Gastroesophageal sphincter (tissue), 3 donors: ENCODE data around the gene ACSS1.

Experiments used
- EP300 ChIP-seq: sonication (generic); formaldehyde crosslinking; IDR thresholded peaks from one replicate; pipeline ENCODE4 v1.6.1; 2017; ENCODE audit warnings: antibody characterized with exemption, mild to moderate bottlenecking
- POLR2A ChIP-seq, 2 donors: fragments of 450-650 bp; IDR thresholded peaks; one replicate each; pipeline ENCODE4 v1.6.1; 2017; ENCODE audit warnings: antibody characterized with exemption in 2 of 2, mild to moderate bottlenecking in 2 of 2, moderate library complexity in 1 of 2
- POLR2AphosphoS5 ChIP-seq: sonication (generic); formaldehyde crosslinking; IDR thresholded peaks from one replicate; pipeline ENCODE4 v1.6.1; 2017; ENCODE audit warnings: antibody characterized with exemption
- TF ChIP-seq, protein P1 (sequence below), 4 experiments: fragments of 200-600 bp in 2 of 4; fragments of 450-650 bp in 2 of 4; sonication (generic) in 1 of 4; IDR thresholded peaks; one replicate each; pipeline ENCODE4 v1.5.1; 2017 to 2019; ENCODE audit warnings: antibody characterized with exemption in 4 of 4, mild to moderate bottlenecking in 2 of 4, moderate library complexity in 2 of 4

DNA sequence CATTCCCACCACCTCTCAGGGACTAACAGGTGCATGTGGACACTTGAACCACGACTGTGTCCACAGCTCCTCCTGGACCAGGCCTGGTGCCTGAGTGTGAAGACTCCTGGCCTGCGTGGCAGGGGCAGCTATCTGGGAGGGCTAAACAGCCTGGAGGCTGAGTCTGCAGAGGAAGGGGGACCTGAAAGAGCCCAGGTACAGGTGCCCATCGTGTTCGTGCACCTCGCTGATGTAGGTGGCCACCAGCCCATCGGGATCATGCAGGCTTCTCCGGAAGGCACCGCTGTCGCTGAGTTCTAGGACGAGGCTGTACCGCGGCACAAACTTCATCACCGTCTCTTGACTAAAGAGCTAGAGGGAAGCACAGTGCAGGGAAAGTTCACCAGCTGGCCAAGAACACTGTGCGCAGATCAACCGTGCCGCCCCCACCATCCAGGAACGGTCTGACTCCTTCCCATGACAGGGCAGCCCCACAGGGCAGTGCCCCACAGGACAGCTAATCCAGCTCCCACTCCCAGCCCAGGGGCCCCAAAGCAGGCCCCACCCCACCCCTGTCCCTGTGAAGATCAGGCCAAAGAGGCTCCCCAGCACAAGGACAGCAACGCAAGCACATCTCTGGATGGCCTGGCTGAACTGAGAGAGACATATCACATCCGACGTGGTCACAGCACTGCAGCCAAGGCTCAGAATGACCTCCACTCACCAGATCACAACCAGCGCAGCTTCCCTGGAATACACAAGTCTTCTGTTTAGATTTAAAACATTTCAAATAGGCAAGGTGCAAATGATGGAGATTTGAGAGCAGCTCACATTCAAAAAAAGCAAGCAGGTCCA is 94.0 kb downstream of the ACSS1 start:
- TF ChIP-seq, protein P1, sequence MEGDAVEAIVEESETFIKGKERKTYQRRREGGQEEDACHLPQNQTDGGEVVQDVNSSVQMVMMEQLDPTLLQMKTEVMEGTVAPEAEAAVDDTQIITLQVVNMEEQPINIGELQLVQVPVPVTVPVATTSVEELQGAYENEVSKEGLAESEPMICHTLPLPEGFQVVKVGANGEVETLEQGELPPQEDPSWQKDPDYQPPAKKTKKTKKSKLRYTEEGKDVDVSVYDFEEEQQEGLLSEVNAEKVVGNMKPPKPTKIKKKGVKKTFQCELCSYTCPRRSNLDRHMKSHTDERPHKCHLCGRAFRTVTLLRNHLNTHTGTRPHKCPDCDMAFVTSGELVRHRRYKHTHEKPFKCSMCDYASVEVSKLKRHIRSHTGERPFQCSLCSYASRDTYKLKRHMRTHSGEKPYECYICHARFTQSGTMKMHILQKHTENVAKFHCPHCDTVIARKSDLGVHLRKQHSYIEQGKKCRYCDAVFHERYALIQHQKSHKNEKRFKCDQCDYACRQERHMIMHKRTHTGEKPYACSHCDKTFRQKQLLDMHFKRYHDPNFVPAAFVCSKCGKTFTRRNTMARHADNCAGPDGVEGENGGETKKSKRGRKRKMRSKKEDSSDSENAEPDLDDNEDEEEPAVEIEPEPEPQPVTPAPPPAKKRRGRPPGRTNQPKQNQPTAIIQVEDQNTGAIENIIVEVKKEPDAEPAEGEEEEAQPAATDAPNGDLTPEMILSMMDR (IDR thresholded peaks at IDR 0.05), result no peak
- TF ChIP-seq POLR2AphosphoS5 (no peak), POLR2A (IDR thresholded peaks at IDR 0.05) (no peak), EP300 (no peak)
